HFFc6 (cell line): Measurements from ENCODE around the gene BCR. TPM values are rescaled to one million over a fixed set of nuclear protein-coding genes. Genes with fewer than 3 reads are reported as not detected.

Experiments
- DNase-seq: peaks from one replicate; pipeline ENCODE4 v3.0.0-alpha.2; 2018
- H3K27ac Mint-ChIP-seq: 2 replicates; pipeline ENCODE4 v1.8.0; 2020; ENCODE audit warnings: mild to moderate bottlenecking, mixed read lengths
- H3K27me3 Mint-ChIP-seq: 2 replicates; pipeline ENCODE4 v1.8.0; 2021; ENCODE audit warnings: mild to moderate bottlenecking, moderate library complexity, mixed read lengths; ENCODE audit not compliant: insufficient read depth
- H3K36me3 Mint-ChIP-seq: 2 replicates; pipeline ENCODE4 v1.8.0; 2021; ENCODE audit warnings: low read depth, mixed read lengths
- H3K4me1 Mint-ChIP-seq: 2 replicates; pipeline ENCODE4 v1.8.0; 2020; ENCODE audit warnings: low read depth, mixed read lengths
- H3K4me3 Mint-ChIP-seq: 2 replicates; pipeline ENCODE4 v1.8.0; 2020; ENCODE audit warnings: mild to moderate bottlenecking, moderate library complexity, mixed read lengths
- H3K9me3 Mint-ChIP-seq: 2 replicates; pipeline ENCODE4 v1.8.0; 2020; ENCODE audit warnings: mild to moderate bottlenecking, mixed read lengths
- total RNA-seq, 6 experiments: library from RNA; stranded (reverse); fragmentation: NEBNext Ultra II Directional; extraction: Animal tissue kit (Norgen Biotek cat#: 25700); gene quantifications; 2 replicates in 1 of 6; 3 replicates in 5 of 6; pipeline ENCODE4 v1.2.3, GENCODE V29; 2021
- TF ChIP-seq, protein P1 (sequence below): fragments of 200-600 bp; sonication (generic); IDR thresholded peaks from 2 replicates; pipeline ENCODE4 v1.5.0; 2021; ENCODE audit warnings: antibody characterized with exemption, mild to moderate bottlenecking

Gene BCR
- total RNA-seq, 6 experiments from 2014 or later, result 28.0 to 41.3 (median 31.3) TPM

DNA sequence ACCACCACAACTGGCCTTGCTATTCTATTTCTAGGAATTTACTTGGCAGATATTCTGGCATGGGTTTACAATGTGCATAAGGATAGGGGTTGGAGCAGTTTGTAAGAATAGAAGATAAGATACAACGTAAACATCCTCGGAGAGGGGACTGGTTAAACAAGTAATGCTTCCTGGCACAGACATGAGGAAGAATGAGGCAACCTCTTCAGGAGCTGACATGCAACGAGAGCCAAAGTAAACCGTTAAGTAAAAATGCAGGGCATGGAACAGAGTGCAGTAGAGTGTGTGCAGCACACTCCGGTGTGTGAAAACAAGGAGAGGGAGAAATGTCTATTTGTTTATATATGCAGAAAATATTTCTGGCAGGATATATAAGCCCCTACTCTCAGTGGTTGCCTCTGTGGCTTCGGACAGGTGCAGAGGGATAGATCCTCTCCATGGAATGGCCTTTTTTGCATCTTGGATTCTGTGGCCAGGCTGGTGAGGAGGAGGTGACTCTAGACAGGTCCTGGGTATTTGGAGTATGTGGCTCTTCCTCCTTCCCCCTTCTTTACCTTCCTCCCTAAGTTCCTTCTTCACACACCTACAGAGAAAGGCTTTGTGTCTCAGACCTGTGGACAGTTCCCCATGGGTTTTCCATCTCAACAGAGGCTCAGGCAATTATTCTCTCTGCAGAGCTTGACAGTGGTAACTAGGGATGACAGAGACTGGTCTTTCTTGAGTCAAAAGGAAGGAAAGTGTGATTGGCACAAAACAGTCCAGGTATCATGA, 32.5 kb upstream of the BCR start:
- no peak for DNase-seq
- Mint-ChIP-seq H3K36me3 (no peaks in the 10 kb centered on the region; the same call in 1 of the 2 replicates), H3K27ac (no peak overlapping the region)

GRCh38 chr22:23149743-23150238, 30.5 kb upstream of the BCR start:
- Mint-ChIP-seq H3K36me3 (no peaks in the 10 kb centered on the region; the same call in 1 of the 2 replicates), H3K9me3 (no peaks in the 10 kb centered on the region), H3K27me3 (no peaks in the 10 kb centered on the region; the same call in 1 of the 2 replicates), H3K4me1 (peaks cover 30% of the 10 kb centered on the region), H3K27ac (no peak overlapping the region), H3K4me3 (no peak overlapping the region)
- DNase-seq, result no peak
- TF ChIP-seq, protein P1, sequence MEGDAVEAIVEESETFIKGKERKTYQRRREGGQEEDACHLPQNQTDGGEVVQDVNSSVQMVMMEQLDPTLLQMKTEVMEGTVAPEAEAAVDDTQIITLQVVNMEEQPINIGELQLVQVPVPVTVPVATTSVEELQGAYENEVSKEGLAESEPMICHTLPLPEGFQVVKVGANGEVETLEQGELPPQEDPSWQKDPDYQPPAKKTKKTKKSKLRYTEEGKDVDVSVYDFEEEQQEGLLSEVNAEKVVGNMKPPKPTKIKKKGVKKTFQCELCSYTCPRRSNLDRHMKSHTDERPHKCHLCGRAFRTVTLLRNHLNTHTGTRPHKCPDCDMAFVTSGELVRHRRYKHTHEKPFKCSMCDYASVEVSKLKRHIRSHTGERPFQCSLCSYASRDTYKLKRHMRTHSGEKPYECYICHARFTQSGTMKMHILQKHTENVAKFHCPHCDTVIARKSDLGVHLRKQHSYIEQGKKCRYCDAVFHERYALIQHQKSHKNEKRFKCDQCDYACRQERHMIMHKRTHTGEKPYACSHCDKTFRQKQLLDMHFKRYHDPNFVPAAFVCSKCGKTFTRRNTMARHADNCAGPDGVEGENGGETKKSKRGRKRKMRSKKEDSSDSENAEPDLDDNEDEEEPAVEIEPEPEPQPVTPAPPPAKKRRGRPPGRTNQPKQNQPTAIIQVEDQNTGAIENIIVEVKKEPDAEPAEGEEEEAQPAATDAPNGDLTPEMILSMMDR, result no peak

More for the DNA sequence above, 32.5 kb upstream of the BCR start:
- TF ChIP-seq, protein P1, result no peak
- H3K4me3 Mint-ChIP-seq, result no peak overlapping the region
- H3K27me3 Mint-ChIP-seq, result no peaks in the 10 kb centered on the region; the same call in 1 of the 2 replicates
- H3K4me1 Mint-ChIP-seq, result peaks cover 33% of the 10 kb centered on the region
- no peaks in the 10 kb centered on the region for H3K9me3 Mint-ChIP-seq

DNA sequence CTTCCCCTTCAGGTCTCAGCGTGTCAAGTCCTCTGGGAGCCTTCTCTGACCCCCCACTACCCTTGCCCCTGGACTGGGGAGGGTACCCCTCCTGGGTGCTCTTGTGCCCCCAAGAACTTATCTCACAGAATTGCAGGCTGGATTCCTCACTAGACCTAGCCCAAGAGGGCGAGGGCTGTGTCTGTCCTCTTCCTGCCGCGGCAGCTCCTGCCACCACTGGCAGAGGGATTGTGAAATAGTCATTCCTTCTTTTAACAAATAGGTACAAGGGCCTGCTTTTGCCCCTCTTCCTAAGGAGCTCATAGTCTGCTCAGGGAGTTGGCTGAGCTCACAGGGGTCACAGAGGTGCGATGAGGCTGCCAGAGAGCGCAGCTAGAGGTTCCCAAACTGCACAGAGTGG, 29.5 kb upstream of the BCR start:
- Mint-ChIP-seq H3K36me3 (peaks cover 8% of the 10 kb centered on the region; the same call in 1 of the 2 replicates), H3K4me1 (peaks cover 22% of the 10 kb centered on the region), H3K4me3 (no peak overlapping the region), H3K9me3 (no peaks in the 10 kb centered on the region), H3K27me3 (no peaks in the 10 kb centered on the region; the same call in 1 of the 2 replicates), H3K27ac (no peak overlapping the region)
- TF ChIP-seq, protein P1, result no peak
- no peak for DNase-seq

DNA sequence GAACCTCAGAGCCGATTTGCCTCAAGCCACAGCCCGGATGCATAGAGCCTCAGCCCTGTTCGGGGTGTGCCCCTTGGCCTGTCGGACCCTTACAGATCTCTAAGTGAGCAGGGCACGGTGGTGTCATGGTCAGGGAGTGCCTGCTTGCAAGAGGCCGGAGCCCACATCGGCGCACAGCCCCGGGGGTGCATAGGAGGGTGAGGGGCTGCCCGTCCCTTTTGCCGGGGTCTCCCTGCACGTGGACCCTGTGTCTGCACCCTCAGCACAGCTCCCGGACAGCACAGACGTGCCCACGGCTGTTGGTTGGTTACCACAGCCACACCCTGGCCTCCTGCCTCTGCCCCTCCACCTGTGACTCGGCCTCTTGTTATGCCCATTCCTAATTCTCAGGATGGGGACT, 28.5 kb upstream of the BCR start:
- H3K4me1 Mint-ChIP-seq, result peaks cover 11% of the 10 kb centered on the region
- H3K36me3 Mint-ChIP-seq, result peaks cover 8% of the 10 kb centered on the region; the same call in 1 of the 2 replicates
- H3K27ac Mint-ChIP-seq, result no peak overlapping the region
- no peaks in the 10 kb centered on the region for H3K9me3 Mint-ChIP-seq
- H3K4me3 Mint-ChIP-seq, result no peak overlapping the region
- TF ChIP-seq, protein P1, result no peak
- no peak for DNase-seq
- H3K27me3 Mint-ChIP-seq, result no peaks in the 10 kb centered on the region; the same call in 1 of the 2 replicates

GRCh38 chr22:23152238-23153114, 27.8 kb upstream of the BCR start:
- H3K9me3 Mint-ChIP-seq, result no peaks in the 10 kb centered on the region
- TF ChIP-seq, protein P1, result no peak
- H3K36me3 Mint-ChIP-seq, result peaks cover 8% of the 10 kb centered on the region; the same call in 1 of the 2 replicates
- H3K4me3 Mint-ChIP-seq, result no peak overlapping the region
- no peaks in the 10 kb centered on the region; the same call in 1 of the 2 replicates for H3K27me3 Mint-ChIP-seq
- H3K27ac Mint-ChIP-seq, result no peak overlapping the region
- H3K4me1 Mint-ChIP-seq, result peaks cover 5% of the 10 kb centered on the region
- no peak for DNase-seq
